SK-N-DZ (cell line): ENCODE data around the gene RNF166.

Experiments used
- DNase-seq: peaks from one replicate; pipeline ENCODE4 v3.0.0-alpha.2; 2015; ENCODE audit warnings: low spot score

Gene RNF166

GRCh38 chr16:88739139-88739976, 33.1 kb upstream of the RNF166 start:
- DNase-seq, result no peak

GRCh38 chr16:88738151-88739084, 32.2 kb upstream of the RNF166 start:
- DNase-seq, result no peak

- peak; percentile 82 for DNase-seq
These were observed 31.3 kb upstream of the RNF166 start for GRCh38 chr16:88737298-88738150.

- DNase-seq, result no peak
These were observed 30.3 kb upstream of the RNF166 start for GRCh38 chr16:88736496-88736895.

GRCh38 chr16:88736088-88736487, 29.9 kb upstream of the RNF166 start:
- DNase-seq, result no peak

GRCh38 chr16:88735616-88736015, 29.4 kb upstream of the RNF166 start:
- DNase-seq, result no peak

- no peak for DNase-seq
These were observed 28.9 kb upstream of the RNF166 start for GRCh38 chr16:88735121-88735520.

- DNase-seq, result no peak
These were observed 28.1 kb upstream of the RNF166 start for GRCh38 chr16:88734361-88734728.

GRCh38 chr16:88733630-88734360, 27.6 kb upstream of the RNF166 start:
- DNase-seq, result no peak

GRCh38 chr16:88732961-88733294, 26.7 kb upstream of the RNF166 start:
- no peak for DNase-seq

- no peak for DNase-seq
These were observed 26.2 kb upstream of the RNF166 start for GRCh38 chr16:88732172-88732960.

GRCh38 chr16:88731699-88732098, 25.5 kb upstream of the RNF166 start:
- peak; percentile 69 for DNase-seq

- DNase-seq, result peak; percentile 81
These were observed 24.7 kb upstream of the RNF166 start for GRCh38 chr16:88730632-88731607.

GRCh38 chr16:88727871-88728270, 21.7 kb upstream of the RNF166 start:
- DNase-seq, result peak; percentile 96

GRCh38 chr16:88726981-88727380, 20.8 kb upstream of the RNF166 start:
- DNase-seq, result no peak

- DNase-seq, result no peak
These were observed 20.2 kb upstream of the RNF166 start for GRCh38 chr16:88726408-88726749.

- no peak for DNase-seq
These were observed 19.6 kb upstream of the RNF166 start for GRCh38 chr16:88725609-88726407.

- DNase-seq, result no peak
These were observed 18.8 kb upstream of the RNF166 start for GRCh38 chr16:88724855-88725555.
